Placental pericyte (primary cell): Measurements from ENCODE around the gene ARHGEF7. TPM values are rescaled to one million over a fixed set of nuclear protein-coding genes. Genes with fewer than 3 reads are reported as not detected.

ENCODE experiments used
- total RNA-seq: library from RNA; depleted of rRNA; stranded (reverse); fragments of >200 nt; gene quantifications from 2 replicates; pipeline ENCODE4 v1.2.3, GENCODE V29; 2012

Gene ARHGEF7, protein sequence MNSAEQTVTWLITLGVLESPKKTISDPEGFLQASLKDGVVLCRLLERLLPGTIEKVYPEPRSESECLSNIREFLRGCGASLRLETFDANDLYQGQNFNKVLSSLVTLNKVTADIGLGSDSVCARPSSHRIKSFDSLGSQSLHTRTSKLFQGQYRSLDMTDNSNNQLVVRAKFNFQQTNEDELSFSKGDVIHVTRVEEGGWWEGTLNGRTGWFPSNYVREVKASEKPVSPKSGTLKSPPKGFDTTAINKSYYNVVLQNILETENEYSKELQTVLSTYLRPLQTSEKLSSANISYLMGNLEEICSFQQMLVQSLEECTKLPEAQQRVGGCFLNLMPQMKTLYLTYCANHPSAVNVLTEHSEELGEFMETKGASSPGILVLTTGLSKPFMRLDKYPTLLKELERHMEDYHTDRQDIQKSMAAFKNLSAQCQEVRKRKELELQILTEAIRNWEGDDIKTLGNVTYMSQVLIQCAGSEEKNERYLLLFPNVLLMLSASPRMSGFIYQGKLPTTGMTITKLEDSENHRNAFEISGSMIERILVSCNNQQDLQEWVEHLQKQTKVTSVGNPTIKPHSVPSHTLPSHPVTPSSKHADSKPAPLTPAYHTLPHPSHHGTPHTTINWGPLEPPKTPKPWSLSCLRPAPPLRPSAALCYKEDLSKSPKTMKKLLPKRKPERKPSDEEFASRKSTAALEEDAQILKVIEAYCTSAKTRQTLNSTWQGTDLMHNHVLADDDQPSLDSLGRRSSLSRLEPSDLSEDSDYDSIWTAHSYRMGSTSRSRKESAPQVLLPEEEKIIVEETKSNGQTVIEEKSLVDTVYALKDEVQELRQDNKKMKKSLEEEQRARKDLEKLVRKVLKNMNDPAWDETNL
- total RNA-seq: 23.6 and 36.9 TPM in 2 replicates

GRCh38 chr13:111115061-111115964 lies at the start of gene ARHGEF7:
Gene ARHGEF7 (plus strand): TSS chr13:111115310. CDS start chr13:111115527, 217 bp downstream.

DNA sequence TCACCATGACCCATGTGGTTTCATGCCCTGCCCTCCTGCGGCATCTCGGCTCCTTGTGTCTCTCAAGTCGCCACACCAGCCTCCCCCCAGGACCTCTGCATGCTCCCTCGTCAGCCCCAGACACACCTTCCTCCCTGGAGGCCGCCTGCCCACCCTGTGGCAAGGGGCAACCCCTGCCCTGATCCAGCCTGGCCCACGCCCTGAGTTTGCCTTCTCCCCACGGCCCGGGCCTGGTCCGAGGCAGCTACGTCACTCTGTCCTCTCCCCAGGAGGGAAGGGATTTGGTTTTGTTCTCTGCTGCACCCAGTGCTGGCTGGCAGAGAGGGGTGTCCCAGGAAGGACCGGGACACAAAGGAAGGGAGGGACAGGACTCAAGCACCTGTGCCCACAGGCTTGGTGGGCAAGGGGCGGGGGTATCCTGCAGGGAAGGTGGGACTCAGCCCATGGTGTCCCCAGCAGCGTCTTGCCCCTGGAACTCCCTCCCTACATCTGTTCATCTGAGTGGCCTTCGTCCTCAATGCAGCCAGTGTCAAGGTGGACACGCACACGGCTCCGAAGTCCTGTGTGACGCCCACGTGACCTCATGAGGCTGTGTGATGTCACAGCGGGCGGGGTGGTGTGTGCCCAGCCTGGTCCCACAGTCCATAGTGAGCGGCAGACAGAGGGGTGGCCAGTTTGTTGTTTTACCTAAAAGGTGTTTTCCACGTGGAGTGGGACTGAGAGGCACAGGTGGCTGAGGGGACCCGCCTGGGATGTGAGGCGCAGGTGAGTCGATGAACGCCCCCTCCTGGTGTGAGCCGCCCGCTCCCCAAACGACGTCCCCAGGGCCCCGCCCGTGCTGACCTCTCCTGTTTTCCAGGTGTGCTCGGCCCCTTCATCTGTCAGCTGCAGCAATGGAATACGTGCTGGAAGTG lies 205.1 kb downstream of the ARHGEF7 start, which contains the start of gene TEX29:
Gene TEX29, plus strand, starts transcription at position 645 of the 914 bp plus-strand sequence. Its CDS starts 249 bp downstream, at position 894.

Other genes starting within 250 kb of the ARHGEF7 start
- 86.2 and 94.3 TPM in 2 replicates for gene ANKRD10, start 200.2 kb upstream of the ARHGEF7 start, total RNA-seq
- not detected in 2 replicates for gene TEX29, start 205.3 kb downstream of the ARHGEF7 start, total RNA-seq